ENCODE measurements around the gene AVP.

The AVP gene, protein sequence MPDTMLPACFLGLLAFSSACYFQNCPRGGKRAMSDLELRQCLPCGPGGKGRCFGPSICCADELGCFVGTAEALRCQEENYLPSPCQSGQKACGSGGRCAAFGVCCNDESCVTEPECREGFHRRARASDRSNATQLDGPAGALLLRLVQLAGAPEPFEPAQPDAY

DNA sequence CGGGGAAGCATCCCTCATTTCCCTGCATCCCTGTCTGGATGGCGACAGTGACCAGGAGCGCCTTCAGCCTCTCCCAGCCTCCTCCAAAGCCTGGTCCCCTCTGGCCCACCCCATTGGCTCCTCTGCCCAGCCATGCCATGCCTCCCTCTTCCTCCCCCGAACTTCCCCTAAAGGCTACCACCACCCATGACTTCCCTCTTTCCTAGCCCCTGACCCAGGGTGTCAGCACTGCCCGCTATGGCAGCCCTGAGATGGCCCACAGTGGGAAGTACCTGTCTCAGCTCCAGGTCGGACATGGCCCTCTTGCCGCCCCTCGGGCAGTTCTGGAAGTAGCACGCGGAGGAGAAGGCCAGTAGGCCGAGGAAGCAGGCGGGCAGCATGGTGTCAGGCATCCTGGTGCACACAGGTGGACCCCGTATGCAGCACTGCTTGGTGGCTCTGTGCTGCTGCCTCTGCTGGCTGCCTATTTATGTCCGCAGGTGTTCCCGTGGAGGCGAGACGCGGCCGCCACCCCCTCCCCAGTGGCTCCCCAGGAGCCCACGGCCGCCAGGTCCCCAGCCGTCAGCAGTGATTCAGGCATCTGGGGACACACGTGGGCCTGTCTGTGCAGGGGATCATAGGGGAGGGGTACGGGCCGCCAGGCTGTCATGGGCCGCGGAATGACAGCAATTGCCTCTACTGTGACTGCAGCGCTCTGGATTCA, at the start of gene AVP:
Gene AVP (minus strand): TSS at position 442 of the 703 bp plus-strand sequence. CDS start 50 bp downstream, at position 392.
- H3K4me3 ChIP-seq (ENCODE audit: low read depth, low read length): no peak within 1 kb of the TSS
- TF ChIP-seq, protein P1, sequence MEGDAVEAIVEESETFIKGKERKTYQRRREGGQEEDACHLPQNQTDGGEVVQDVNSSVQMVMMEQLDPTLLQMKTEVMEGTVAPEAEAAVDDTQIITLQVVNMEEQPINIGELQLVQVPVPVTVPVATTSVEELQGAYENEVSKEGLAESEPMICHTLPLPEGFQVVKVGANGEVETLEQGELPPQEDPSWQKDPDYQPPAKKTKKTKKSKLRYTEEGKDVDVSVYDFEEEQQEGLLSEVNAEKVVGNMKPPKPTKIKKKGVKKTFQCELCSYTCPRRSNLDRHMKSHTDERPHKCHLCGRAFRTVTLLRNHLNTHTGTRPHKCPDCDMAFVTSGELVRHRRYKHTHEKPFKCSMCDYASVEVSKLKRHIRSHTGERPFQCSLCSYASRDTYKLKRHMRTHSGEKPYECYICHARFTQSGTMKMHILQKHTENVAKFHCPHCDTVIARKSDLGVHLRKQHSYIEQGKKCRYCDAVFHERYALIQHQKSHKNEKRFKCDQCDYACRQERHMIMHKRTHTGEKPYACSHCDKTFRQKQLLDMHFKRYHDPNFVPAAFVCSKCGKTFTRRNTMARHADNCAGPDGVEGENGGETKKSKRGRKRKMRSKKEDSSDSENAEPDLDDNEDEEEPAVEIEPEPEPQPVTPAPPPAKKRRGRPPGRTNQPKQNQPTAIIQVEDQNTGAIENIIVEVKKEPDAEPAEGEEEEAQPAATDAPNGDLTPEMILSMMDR (IDR thresholded peaks at IDR 0.05; ENCODE audit: low read depth, low read length): no peak
- in situ Hi-C loops (cut with HindIII; ENCODE audit: low sequenced_read_pairs): no loop called here
- no peak for DNase-seq (ENCODE audit: low read depth, low spot score)

DNA sequence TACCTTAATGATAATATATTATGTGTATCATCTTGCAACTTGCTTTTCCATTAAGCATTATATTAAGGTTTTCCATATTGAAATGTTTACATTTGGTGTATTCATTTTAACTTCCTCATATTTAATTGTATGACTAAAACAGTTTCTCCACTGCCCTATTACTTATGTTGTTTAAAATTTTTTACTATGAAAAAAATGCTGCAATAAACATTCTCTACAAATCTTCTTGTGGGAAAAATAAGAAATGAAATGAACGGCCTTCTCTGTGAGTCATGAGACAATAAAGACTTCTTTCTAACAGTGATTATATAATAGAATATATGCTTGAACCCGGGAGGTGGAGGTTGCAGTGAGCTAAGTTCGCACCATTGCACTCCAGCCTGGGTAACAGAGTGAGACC, 49.6 kb upstream of the AVP start:
- H3K4me3 ChIP-seq (ENCODE audit: low read depth, low read length): no peak overlapping the region
- no peak for DNase-seq (ENCODE audit: low read depth, low spot score)
- TF ChIP-seq, protein P1 (IDR thresholded peaks at IDR 0.05; ENCODE audit: low read depth, low read length): no peak
- in situ Hi-C loops (cut with HindIII; ENCODE audit: low sequenced_read_pairs): no loop called here

DNA sequence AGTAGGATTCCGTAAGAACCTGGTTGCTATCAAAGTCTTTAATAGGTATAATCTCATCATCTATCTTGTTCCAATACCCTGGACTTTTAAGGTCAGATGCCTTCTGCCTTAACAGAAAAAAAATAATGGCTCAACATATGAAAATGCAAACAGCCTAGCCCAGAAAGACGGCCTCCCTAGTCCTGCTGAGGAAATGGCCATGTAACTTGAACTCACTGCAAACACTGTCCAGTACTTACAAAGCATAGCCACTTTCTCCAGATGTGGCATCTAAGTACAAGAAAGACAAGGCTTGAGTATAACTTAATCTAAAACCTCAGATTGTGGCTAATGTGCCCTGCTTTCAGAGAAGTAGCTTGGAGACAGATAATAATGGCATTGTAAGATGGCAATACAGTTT, 48.6 kb upstream of the AVP start:
- in situ Hi-C loops (cut with HindIII; ENCODE audit: low sequenced_read_pairs): no loop called here
- TF ChIP-seq, protein P1 (IDR thresholded peaks at IDR 0.05; ENCODE audit: low read depth, low read length): no peak

DNA sequence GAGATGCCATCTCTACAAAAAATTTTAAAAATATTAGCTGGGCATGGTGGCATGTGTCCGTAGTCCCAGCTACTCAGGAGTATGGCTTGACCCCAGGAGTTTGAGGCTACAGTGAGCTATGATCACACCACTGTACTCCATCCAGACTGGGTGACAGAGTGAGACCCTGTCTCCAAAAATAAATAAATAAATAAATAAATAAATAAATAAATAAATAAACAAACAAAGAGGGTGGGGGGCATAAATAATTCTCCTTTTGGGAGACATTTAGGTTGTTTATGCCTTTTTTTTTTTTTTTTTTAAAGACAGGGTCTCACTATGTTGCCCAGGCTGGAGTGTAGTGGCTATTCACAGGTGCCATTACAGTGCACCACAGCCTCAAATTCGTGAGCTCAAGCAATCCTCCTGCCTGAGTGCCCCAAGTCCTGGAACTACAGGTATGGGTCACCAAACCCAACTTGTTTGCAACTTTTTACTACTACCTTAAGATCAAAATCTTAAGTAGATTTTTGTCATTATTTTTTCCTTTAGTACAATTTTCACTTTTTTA, 45.6 kb upstream of the AVP start:
- in situ Hi-C loops (cut with HindIII; ENCODE audit: low sequenced_read_pairs): no loop called here
- no peak overlapping the region for H3K4me3 ChIP-seq (ENCODE audit: low read depth, low read length)
- no peak for DNase-seq (ENCODE audit: low read depth, low spot score)
- TF ChIP-seq, protein P1 (IDR thresholded peaks at IDR 0.05; ENCODE audit: low read depth, low read length): no peak

More for the DNA sequence above, 48.6 kb upstream of the AVP start:
- H3K4me3 ChIP-seq (ENCODE audit: low read depth, low read length): no peak overlapping the region
- DNase-seq (ENCODE audit: low read depth, low spot score): peak; percentile 16

DNA sequence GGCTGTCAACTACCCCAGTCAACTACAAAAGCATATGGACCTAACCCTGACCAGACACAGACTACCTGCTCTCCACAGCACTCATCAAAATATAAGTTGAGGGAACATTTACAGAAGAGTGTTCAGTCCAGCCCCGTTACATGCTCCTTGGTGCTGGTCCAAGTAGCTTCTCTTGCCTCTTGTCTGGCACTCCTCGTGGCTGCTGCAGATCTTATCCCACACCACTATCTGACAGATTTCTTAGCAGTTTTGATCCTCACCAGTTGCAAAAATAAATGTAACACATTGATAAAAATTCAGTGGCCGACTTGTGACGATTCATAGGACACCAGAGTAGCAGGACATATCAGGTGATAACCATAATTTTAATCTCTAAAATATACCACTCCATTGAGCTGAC, 44.6 kb upstream of the AVP start:
- TF ChIP-seq, protein P1 (IDR thresholded peaks at IDR 0.05; ENCODE audit: low read depth, low read length): no peak
- in situ Hi-C loops (cut with HindIII; ENCODE audit: low sequenced_read_pairs): no loop called here
- no peak overlapping the region for H3K4me3 ChIP-seq (ENCODE audit: low read depth, low read length)
- no peak for DNase-seq (ENCODE audit: low read depth, low spot score)

DNA sequence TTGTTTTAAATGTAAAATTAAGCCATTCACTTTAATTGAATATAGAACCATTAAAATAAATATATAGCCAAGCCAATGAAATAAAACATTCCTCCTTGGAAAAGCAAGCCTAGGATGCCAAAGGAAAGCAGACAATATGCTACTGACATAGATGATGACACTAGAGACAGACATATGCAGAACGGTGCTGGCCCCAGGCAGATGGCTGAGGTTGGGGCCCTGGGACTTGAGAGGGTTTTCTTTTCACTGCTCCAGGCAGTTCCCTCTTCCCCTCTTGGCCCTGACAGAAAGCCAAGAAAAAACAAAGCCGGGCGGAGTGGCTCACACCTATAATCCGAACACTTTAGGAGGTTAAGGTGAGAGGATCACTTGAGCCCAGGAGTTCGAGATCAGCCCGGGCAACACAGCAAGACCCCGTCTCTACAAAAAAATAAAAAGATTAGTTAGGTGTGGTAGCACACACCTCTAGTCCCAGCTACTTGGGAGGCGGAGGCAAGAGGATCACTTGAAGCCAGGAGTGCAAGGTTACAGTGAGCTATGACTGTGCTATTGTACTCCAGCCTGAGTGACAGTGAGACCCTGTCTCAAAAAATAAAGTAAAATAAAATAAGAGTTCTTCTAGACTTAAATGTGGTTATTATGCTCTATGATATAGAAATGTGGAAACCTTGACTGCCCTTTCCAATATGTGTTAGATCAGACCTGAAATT, 43.9 kb upstream of the AVP start:
- TF ChIP-seq, protein P1 (IDR thresholded peaks at IDR 0.05; ENCODE audit: low read depth, low read length): no peak
- in situ Hi-C loops (cut with HindIII; ENCODE audit: low sequenced_read_pairs): no loop called here

More for the DNA sequence above, 43.9 kb upstream of the AVP start:
- no peak overlapping the region for H3K4me3 ChIP-seq (ENCODE audit: low read depth, low read length)
- no peak for DNase-seq (ENCODE audit: low read depth, low spot score)

Data from astrocyte of the spinal cord (primary cell).